SK-N-SH (cell line): ENCODE results near the gene AGBL2. TPM values are rescaled to one million over a fixed set of nuclear protein-coding genes. Genes with fewer than 3 reads are reported as not detected.
"Not testable (repeated sequence)": the region's sequence is repeated elsewhere in the genome, so short reads cannot be mapped to it uniquely, and the experiment has no call there.

ENCODE experiments used
- CTCF ChIA-PET: fragments of 300-600, 350-600 bp; formaldehyde crosslinking; extraction: SDS; loops from one replicate; lab custom pipeline; 2021; lab: Yijun Ruan, JAX
- POLR2A ChIA-PET: fragments of 350-600 bp; sonication (Branson Sonifier 250); formaldehyde crosslinking; extraction: SDS; loops from one replicate; lab custom pipeline; 2020; ENCODE audit warnings: antibody characterized with exemption, inconsistent platforms; lab: Yijun Ruan, JAX
- DNase-seq: peaks from one replicate; pipeline ENCODE4 v3.0.0; 2012
- H2AFZ ChIP-seq: fragments of 200-600 bp; sonication (generic); 2 replicates; pipeline ENCODE4 v1.8.1; 2016; ENCODE audit warnings: antibody characterized with exemption, mild to moderate bottlenecking, low read depth
- H3F3A ChIP-seq: fragments of 200-600 bp; sonication (generic); replicated peaks from 2 replicates; pipeline ENCODE3; 2016; ENCODE audit warnings: antibody characterized with exemption, mild to moderate bottlenecking; ENCODE audit not compliant: insufficient read depth
- H3K27ac ChIP-seq, 2 experiments: fragments of 200-500 bp in 1 of 2; fragments of 200-600 bp in 1 of 2; sonication (Bioruptor generic) in 1 of 2; sonication (generic), shearing (Covaris generic) in 1 of 2; 2 replicates each; pipeline versions ENCODE4 v1.5.1 to v1.6.1; 2014 to 2016; ENCODE audit warnings: low read depth in 2 of 2, inconsistent platforms in 1 of 2, low read length in 1 of 2, mild to moderate bottlenecking in 1 of 2, mixed read lengths in 1 of 2
- H3K27me3 ChIP-seq: fragments of 200-600 bp; sonication (generic), shearing (Covaris generic); 2 replicates; pipeline ENCODE4 v1.6.1; 2016; ENCODE audit warnings: mixed run types; ENCODE audit not compliant: insufficient read depth
- H3K36me3 ChIP-seq, 2 experiments: fragments of 200-500 bp in 1 of 2; fragments of 200-600 bp in 1 of 2; sonication (Bioruptor generic) in 1 of 2; sonication (generic) in 1 of 2; replicated peaks in 1 of 2; 2 replicates each; pipeline versions ENCODE3 to v1.5.1; 2014 to 2016; ENCODE audit warnings: low read length in 1 of 2, mild to moderate bottlenecking in 1 of 2; ENCODE audit not compliant: insufficient read depth in 2 of 2, control insufficient read depth in 1 of 2
- H3K4me1 ChIP-seq, 2 experiments: fragments of 200-500 bp in 1 of 2; fragments of 200-600 bp in 1 of 2; sonication (Bioruptor generic) in 1 of 2; sonication (generic), shearing (Covaris generic) in 1 of 2; 2 replicates each; pipeline versions ENCODE4 v1.5.1 to v1.6.1; 2014 to 2016; ENCODE audit warnings: low read depth in 1 of 2, low read length in 1 of 2, mixed run types in 1 of 2; ENCODE audit not compliant: insufficient read depth in 2 of 2, control insufficient read depth in 1 of 2
- H3K4me2 ChIP-seq: fragments of 200-600 bp; sonication (generic), shearing (Covaris generic); 2 replicates; pipeline ENCODE4 v1.6.1; 2017; ENCODE audit warnings: mixed run types
- H3K4me3 ChIP-seq, 2 experiments: fragments of 200-500 bp in 1 of 2; fragments of 200-600 bp in 1 of 2; sonication (Bioruptor generic) in 1 of 2; sonication (generic), shearing (Covaris generic) in 1 of 2; 2 replicates each; pipeline versions ENCODE4 v1.5.1 to v1.8.1; 2014 to 2016; ENCODE audit warnings: low read depth in 2 of 2, inconsistent platforms in 1 of 2, low read length in 1 of 2, mild to moderate bottlenecking in 1 of 2, mixed read lengths in 1 of 2, moderate library complexity in 1 of 2
- H3K79me2 ChIP-seq: fragments of 200-600 bp; sonication (generic); 2 replicates; pipeline ENCODE4 v1.8.1; 2017; ENCODE audit warnings: mild to moderate bottlenecking; ENCODE audit not compliant: insufficient read depth
- H3K9ac ChIP-seq: fragments of 200-600 bp; sonication (generic); 2 replicates; pipeline ENCODE4 v1.6.1; 2017; ENCODE audit warnings: mixed run types
- H3K9me2 ChIP-seq: fragments of 200-600 bp; sonication (generic); 2 replicates; pipeline ENCODE4 v1.6.1; 2017; ENCODE audit warnings: mixed run types
- H3K9me3 ChIP-seq: fragments of 200-600 bp; sonication (generic); 2 replicates; pipeline ENCODE4 v1.6.1; 2017; ENCODE audit warnings: mixed run types, mild to moderate bottlenecking, moderate library complexity
- H4K20me1 ChIP-seq: fragments of 200-600 bp; sonication (generic); 2 replicates; pipeline ENCODE4 v1.6.1; 2017; ENCODE audit warnings: mild to moderate bottlenecking, mixed run types; ENCODE audit not compliant: insufficient read depth
- EZH2phosphoT487 ChIP-seq: fragments of 200-600 bp; sonication (generic); IDR thresholded peaks from 2 replicates; pipeline ENCODE4 v1.6.1; 2017; ENCODE audit warnings: low read depth, mixed run types, mild to moderate bottlenecking, antibody characterized with exemption, moderate library complexity, borderline replicate concordance
- JUND ChIP-seq: IDR thresholded peaks from 2 replicates; pipeline ENCODE4 v1.4.0; 2012
- MEF2A ChIP-seq: IDR thresholded peaks from 2 replicates; pipeline ENCODE4 v1.4.0; 2012; ENCODE audit warnings: low read depth, borderline replicate concordance
- RCOR1 ChIP-seq: fragments of 150-350 bp; IDR thresholded peaks from 2 replicates; pipeline ENCODE4 v1.6.1; 2017; ENCODE audit warnings: antibody characterized with exemption, low read length
- RFX5 ChIP-seq: IDR thresholded peaks from 2 replicates; pipeline ENCODE4 v1.6.1; 2012; ENCODE audit warnings: mild to moderate bottlenecking, improper control_type of control experiment, low read length
- TEAD4 ChIP-seq: IDR thresholded peaks from 2 replicates; pipeline ENCODE4 v1.4.0; 2012; ENCODE audit warnings: mild to moderate bottlenecking, borderline replicate concordance; ENCODE audit not compliant: insufficient read depth
- WGBS: methylation state at CpG from one replicate; pipeline ENCODE4 v1.1.6; 2017; ENCODE audit warnings: low lambda C conversion rate; 5-methylcytosine and 5-hydroxymethylcytosine counted together
- polyA plus RNA-seq, 3 experiments: library from polyadenylated mRNA; depleted of rRNA; stranded (reverse); fragments of >200 nt; gene quantifications; 2 replicates each; pipeline ENCODE4 v1.2.3, GENCODE V29; 2012
- TF ChIP-seq, protein P1 (sequence below): IDR thresholded peaks from 2 replicates; pipeline ENCODE4 v1.6.1; 2012; ENCODE audit warnings: mild to moderate bottlenecking, low read depth, low read length, moderate library complexity
- TF ChIP-seq, protein P2 (sequence below): fragments of 150-350 bp; IDR thresholded peaks from 2 replicates; pipeline ENCODE4 v1.6.1; 2017; ENCODE audit warnings: antibody characterized with exemption, low read length, low read depth, borderline replicate concordance
- TF ChIP-seq, protein P3 (sequence below): fragments of 200-600 bp; sonication (generic); IDR thresholded peaks from 2 replicates; pipeline ENCODE4 v1.6.1; 2017; ENCODE audit warnings: antibody characterized with exemption, mild to moderate bottlenecking, moderate library complexity
- TF ChIP-seq, protein P4 (sequence below): IDR thresholded peaks from 2 replicates; pipeline ENCODE4 v1.4.0; 2012; ENCODE audit warnings: low read depth, borderline replicate concordance

The AGBL2 gene
- polyA plus RNA-seq, 1 of the 3 experiments (the other 2 are of a cell fraction), result 5.5 TPM

DNA sequence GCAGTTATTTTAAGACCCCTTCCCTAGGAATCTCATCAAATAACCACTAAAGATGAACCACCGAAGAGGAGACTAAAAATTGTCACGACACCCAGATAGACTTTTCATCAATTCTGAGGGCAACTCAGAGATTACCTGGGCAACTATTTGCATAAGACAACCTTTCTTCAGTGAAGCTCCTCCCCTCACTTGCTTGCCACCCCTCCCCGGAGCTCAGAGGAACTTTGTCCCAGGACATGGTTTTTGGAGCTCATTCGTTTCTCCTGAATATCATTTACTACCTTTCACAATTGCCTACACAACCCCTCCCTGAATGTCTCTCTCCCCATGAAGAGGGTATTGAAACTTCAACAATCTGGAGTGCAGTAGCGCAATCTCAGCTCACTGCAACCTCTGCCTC lies 3.9 kb downstream of the AGBL2 start (continued):
- TF ChIP-seq, protein P1, sequence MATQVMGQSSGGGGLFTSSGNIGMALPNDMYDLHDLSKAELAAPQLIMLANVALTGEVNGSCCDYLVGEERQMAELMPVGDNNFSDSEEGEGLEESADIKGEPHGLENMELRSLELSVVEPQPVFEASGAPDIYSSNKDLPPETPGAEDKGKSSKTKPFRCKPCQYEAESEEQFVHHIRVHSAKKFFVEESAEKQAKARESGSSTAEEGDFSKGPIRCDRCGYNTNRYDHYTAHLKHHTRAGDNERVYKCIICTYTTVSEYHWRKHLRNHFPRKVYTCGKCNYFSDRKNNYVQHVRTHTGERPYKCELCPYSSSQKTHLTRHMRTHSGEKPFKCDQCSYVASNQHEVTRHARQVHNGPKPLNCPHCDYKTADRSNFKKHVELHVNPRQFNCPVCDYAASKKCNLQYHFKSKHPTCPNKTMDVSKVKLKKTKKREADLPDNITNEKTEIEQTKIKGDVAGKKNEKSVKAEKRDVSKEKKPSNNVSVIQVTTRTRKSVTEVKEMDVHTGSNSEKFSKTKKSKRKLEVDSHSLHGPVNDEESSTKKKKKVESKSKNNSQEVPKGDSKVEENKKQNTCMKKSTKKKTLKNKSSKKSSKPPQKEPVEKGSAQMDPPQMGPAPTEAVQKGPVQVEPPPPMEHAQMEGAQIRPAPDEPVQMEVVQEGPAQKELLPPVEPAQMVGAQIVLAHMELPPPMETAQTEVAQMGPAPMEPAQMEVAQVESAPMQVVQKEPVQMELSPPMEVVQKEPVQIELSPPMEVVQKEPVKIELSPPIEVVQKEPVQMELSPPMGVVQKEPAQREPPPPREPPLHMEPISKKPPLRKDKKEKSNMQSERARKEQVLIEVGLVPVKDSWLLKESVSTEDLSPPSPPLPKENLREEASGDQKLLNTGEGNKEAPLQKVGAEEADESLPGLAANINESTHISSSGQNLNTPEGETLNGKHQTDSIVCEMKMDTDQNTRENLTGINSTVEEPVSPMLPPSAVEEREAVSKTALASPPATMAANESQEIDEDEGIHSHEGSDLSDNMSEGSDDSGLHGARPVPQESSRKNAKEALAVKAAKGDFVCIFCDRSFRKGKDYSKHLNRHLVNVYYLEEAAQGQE, result no peak
- no peak for TF ChIP-seq TEAD4

DNA sequence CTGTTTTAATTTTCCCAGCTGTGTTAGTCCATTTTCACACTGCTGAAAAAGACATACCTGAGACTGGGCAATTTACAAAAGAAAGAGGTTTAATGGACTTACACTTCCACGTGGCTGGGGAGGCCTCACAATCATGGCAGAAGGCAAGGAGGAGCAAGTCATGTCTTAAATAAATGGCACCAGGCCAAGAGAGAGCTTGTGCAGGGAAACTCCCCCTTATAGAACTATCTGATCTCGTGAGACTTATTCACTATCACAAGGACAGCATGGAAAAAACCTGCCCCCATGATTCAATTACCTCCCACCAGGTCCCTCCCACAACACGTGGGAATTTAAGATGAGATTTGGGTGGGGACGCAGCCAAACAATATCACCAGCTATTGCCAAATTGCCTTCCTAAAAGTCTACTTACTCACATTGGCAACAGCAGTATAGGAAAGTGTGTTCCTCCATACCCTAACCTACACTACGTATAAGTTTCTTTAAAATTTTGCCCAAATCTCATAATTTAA lies 7.8 kb downstream of the AGBL2 start:
- H3K36me3 ChIP-seq, H3K9me3 ChIP-seq, H3K4me3 ChIP-seq, H3K27ac ChIP-seq, H3K79me2 ChIP-seq, H3F3A ChIP-seq, H3K4me1 ChIP-seq, H3K9ac ChIP-seq, DNase-seq, POLR2A ChIA-PET, H3K9me2 ChIP-seq, H2AFZ ChIP-seq, H3K27me3 ChIP-seq, H4K20me1 ChIP-seq, H3K4me2 ChIP-seq, CTCF ChIA-PET: not testable (repeated sequence)
- WGBS, result 77% methylated on average over 5 of the region's 5 CpGs

DNA sequence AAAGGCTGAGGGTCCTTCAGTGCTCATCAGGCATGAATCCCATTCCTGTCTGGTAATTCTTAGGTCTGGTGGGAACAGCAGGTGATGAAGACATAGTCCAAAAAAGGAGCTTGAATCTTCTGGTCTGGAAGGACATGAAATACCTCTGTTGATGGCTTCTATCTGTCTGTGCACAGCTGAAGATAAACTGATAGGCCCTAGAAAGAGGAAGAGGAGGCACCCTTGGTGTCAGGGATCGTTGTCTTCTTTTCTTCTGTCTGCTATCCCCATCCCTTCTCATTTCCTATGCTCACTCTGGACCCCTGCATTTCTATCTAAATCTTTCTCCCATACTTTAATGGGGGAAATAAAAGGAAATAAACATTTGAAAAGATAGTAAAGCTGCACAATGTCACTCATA lies 9.4 kb downstream of the AGBL2 start:
- 100% methylated on average over 1 of the region's 1 CpG for WGBS
- Histone ChIP-seq H3K4me2 (no peak overlapping the region), H4K20me1 (no peaks in the 10 kb centered on the region), H3K4me1 (no peaks in the 10 kb centered on the region), H3K27ac (no peak overlapping the region), H2AFZ (no peak overlapping the region), H3F3A (no peaks in the 10 kb centered on the region), H3K27me3 (no peaks in the 10 kb centered on the region), H3K79me2 (no peaks in the 10 kb centered on the region), H3K9ac (no peak overlapping the region), H3K9me2 (no peaks in the 10 kb centered on the region), H3K36me3 (no peaks in the 10 kb centered on the region), H3K9me3 (no peaks in the 10 kb centered on the region), H3K4me3 (no peak overlapping the region)
- TF ChIP-seq, protein P2, sequence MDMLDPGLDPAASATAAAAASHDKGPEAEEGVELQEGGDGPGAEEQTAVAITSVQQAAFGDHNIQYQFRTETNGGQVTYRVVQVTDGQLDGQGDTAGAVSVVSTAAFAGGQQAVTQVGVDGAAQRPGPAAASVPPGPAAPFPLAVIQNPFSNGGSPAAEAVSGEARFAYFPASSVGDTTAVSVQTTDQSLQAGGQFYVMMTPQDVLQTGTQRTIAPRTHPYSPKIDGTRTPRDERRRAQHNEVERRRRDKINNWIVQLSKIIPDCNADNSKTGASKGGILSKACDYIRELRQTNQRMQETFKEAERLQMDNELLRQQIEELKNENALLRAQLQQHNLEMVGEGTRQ, result no peak
- TF ChIP-seq MEF2A, result no peak
- no peak for TF ChIP-seq RFX5
- TF ChIP-seq RCOR1, result no peak
- TF ChIP-seq, protein P3, sequence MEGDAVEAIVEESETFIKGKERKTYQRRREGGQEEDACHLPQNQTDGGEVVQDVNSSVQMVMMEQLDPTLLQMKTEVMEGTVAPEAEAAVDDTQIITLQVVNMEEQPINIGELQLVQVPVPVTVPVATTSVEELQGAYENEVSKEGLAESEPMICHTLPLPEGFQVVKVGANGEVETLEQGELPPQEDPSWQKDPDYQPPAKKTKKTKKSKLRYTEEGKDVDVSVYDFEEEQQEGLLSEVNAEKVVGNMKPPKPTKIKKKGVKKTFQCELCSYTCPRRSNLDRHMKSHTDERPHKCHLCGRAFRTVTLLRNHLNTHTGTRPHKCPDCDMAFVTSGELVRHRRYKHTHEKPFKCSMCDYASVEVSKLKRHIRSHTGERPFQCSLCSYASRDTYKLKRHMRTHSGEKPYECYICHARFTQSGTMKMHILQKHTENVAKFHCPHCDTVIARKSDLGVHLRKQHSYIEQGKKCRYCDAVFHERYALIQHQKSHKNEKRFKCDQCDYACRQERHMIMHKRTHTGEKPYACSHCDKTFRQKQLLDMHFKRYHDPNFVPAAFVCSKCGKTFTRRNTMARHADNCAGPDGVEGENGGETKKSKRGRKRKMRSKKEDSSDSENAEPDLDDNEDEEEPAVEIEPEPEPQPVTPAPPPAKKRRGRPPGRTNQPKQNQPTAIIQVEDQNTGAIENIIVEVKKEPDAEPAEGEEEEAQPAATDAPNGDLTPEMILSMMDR, result no peak
- TF ChIP-seq, protein P4, sequence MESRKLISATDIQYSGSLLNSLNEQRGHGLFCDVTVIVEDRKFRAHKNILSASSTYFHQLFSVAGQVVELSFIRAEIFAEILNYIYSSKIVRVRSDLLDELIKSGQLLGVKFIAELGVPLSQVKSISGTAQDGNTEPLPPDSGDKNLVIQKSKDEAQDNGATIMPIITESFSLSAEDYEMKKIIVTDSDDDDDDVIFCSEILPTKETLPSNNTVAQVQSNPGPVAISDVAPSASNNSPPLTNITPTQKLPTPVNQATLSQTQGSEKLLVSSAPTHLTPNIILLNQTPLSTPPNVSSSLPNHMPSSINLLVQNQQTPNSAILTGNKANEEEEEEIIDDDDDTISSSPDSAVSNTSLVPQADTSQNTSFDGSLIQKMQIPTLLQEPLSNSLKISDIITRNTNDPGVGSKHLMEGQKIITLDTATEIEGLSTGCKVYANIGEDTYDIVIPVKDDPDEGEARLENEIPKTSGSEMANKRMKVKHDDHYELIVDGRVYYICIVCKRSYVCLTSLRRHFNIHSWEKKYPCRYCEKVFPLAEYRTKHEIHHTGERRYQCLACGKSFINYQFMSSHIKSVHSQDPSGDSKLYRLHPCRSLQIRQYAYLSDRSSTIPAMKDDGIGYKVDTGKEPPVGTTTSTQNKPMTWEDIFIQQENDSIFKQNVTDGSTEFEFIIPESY, result no peak
- TF ChIP-seq JUND, result no peak
- TF ChIP-seq EZH2phosphoT487, result no peak
- ChIA-PET CTCF (no interaction called here), POLR2A (no interaction called here)
- DNase-seq, result no peak
